HG03139 (cell line): Measurements from ENCODE around the gene HS2ST1.
"Not testable (repeated sequence)": the region's sequence is repeated elsewhere in the genome, so short reads cannot be mapped to it uniquely, and the experiment has no call there.

Source experiments
- ATAC-seq: cut with Tn5 transposase; IDR thresholded peaks from one replicate; pipeline ENCODE4 v1.9.1; 2021; ENCODE audit not compliant: unreplicated experiment

HS2ST1 gene

GRCh38 chr1:87056974-87057373 is 142.5 kb downstream of the HS2ST1 start:
- no peak for ATAC-seq

- no peak for ATAC-seq
These were observed 143.9 kb downstream of the HS2ST1 start for GRCh38 chr1:87058343-87058649.

GRCh38 chr1:87061742-87062156 is 147.3 kb downstream of the HS2ST1 start:
- peak; percentile 43 for ATAC-seq

GRCh38 chr1:87062687-87063086 is 148.3 kb downstream of the HS2ST1 start:
- ATAC-seq, result no peak

GRCh38 chr1:87064309-87064708 is 149.9 kb downstream of the HS2ST1 start:
- no peak for ATAC-seq

- ATAC-seq, result no peak
These were observed 150.6 kb downstream of the HS2ST1 start for GRCh38 chr1:87064986-87065385.

- ATAC-seq, result not testable (repeated sequence)
These were observed 152.3 kb downstream of the HS2ST1 start for GRCh38 chr1:87066708-87067107.

GRCh38 chr1:87072411-87072810 is 158.0 kb downstream of the HS2ST1 start:
- no peak for ATAC-seq

- ATAC-seq, result no peak
These were observed 158.5 kb downstream of the HS2ST1 start for GRCh38 chr1:87072904-87073303.

- no peak for ATAC-seq
These were observed 159.8 kb downstream of the HS2ST1 start for GRCh38 chr1:87074001-87074795.

- ATAC-seq, result no peak
These were observed 163.7 kb downstream of the HS2ST1 start for GRCh38 chr1:87077959-87078639.

GRCh38 chr1:87084244-87084836 is 169.9 kb downstream of the HS2ST1 start:
- no peak for ATAC-seq

- ATAC-seq, result no peak
These were observed 171.7 kb downstream of the HS2ST1 start for GRCh38 chr1:87086120-87086519.

- no peak for ATAC-seq
These were observed 174.8 kb downstream of the HS2ST1 start for GRCh38 chr1:87089070-87089736.

- ATAC-seq, result no peak
These were observed 175.4 kb downstream of the HS2ST1 start for GRCh38 chr1:87089823-87090222.

GRCh38 chr1:87091425-87091824 is 177.0 kb downstream of the HS2ST1 start:
- no peak for ATAC-seq

- no peak for ATAC-seq
These were observed 178.4 kb downstream of the HS2ST1 start for GRCh38 chr1:87092846-87093245.

GRCh38 chr1:87093286-87093685 is 178.9 kb downstream of the HS2ST1 start:
- ATAC-seq, result no peak

GRCh38 chr1:87094238-87094637 is 179.8 kb downstream of the HS2ST1 start:
- ATAC-seq, result no peak

- ATAC-seq, result no peak
These were observed 185.8 kb downstream of the HS2ST1 start for GRCh38 chr1:87100271-87100670.

- ATAC-seq, result no peak
These were observed 188.6 kb downstream of the HS2ST1 start for GRCh38 chr1:87103074-87103473.

GRCh38 chr1:87104140-87104539 is 189.7 kb downstream of the HS2ST1 start:
- no peak for ATAC-seq
